ENCODE measurements around the gene CDC123. TPM values are rescaled to one million over a fixed set of nuclear protein-coding genes. Genes with fewer than 3 reads are reported as not detected.

Gene CDC123
- total RNA-seq, 1 experiment from 2014 or later: 132 TPM

- Histone ChIP-seq H3K79me2 (ENCODE audit: insufficient read depth, low read length) (no peaks in the 10 kb centered on the region), H3K4me2 (ENCODE audit: low read length) (no peak overlapping the region), H3K4me1 (ENCODE audit: control insufficient read depth in 1 of 2, insufficient read depth in 2 of 2, low read length in 2 of 2) (no peaks in the 10 kb centered on the region), H2AFZ (ENCODE audit: low read depth, low read length, poor library complexity, severe bottlenecking) (no peak overlapping the region), H3K9ac (ENCODE audit: low read length) (no peak overlapping the region), H3K27ac (ENCODE audit: low read depth, low read length) (no peak overlapping the region), H3K36me3 (ENCODE audit: control insufficient read depth in 1 of 2, insufficient read depth in 2 of 2, low read length in 2 of 2) (peaks cover 2 to 3% of the 10 kb centered on the region in 2 experiments; a peak in 2 of 4 replicates), H3K9me3 (ENCODE audit: control insufficient read depth in 1 of 2, insufficient read depth in 1 of 2, low read depth in 1 of 2, low read length in 2 of 2) (no peaks in the 10 kb centered on the region), H4K20me1 (ENCODE audit: insufficient read depth) (no peaks in the 10 kb centered on the region), H3K4me3 (replicated peaks in 1 of 2; ENCODE audit: low read depth in 1 of 2, low read length in 2 of 2) (no peak overlapping the region), H3K27me3 (ENCODE audit: insufficient read depth, low read length) (no peaks in the 10 kb centered on the region), H3K9me2 (ENCODE audit: insufficient read depth) (no peaks in the 10 kb centered on the region)
- ATAC-seq: no peak
- DNase-seq (ENCODE audit: low read depth, low spot score): no peak
- RAD21 ChIA-PET (ENCODE audit: low non-redundant PET in 1 of 2, low total read pairs in 2 of 2, uncharacterized antibody in 2 of 2, unreplicated experiment in 2 of 2): no interaction called here
- CTCF ChIA-PET: interaction anchor here (1.3 kb wide), 1 partner anchor 456 kb away, joined by 3 read pairs; no protein-coding TSS in a partner anchor
- intact Hi-C loops (cut with micrococcal nuclease): no loop called here
- no peak for TF ChIP-seq SP1 (IDR thresholded peaks at IDR 0.05; ENCODE audit: low read depth)
- TF ChIP-seq JUND (IDR thresholded peaks at IDR 0.05): no peak
- TF ChIP-seq ZBTB33 (IDR thresholded peaks at IDR 0.05; ENCODE audit: extremely low read depth, insufficient replicate concordance, low read length): no peak
- no peak for TF ChIP-seq TCF7L2 (IDR thresholded peaks at IDR 0.05; ENCODE audit: borderline replicate concordance, extremely low read depth, insufficient read depth, insufficient read length)
- TF ChIP-seq CEBPB (IDR thresholded peaks at IDR 0.05; ENCODE audit: low read depth): no peak
- TF ChIP-seq ATF3 (IDR thresholded peaks at IDR 0.05): no peak
- TF ChIP-seq SIN3A (IDR thresholded peaks at IDR 0.05; ENCODE audit: low read depth): no peak
- no peak for TF ChIP-seq ZFX (IDR thresholded peaks at IDR 0.05)
- TF ChIP-seq CBX3 (IDR thresholded peaks at IDR 0.05; ENCODE audit: low read depth): no peak
- no peak for TF ChIP-seq POLR2A (IDR thresholded peaks at IDR 0.05; ENCODE audit: borderline replicate concordance, extremely low read depth, insufficient read depth, insufficient read length)
- no peak for TF ChIP-seq EZH2 (IDR thresholded peaks at IDR 0.05)
- no peak for TF ChIP-seq YY1 (IDR thresholded peaks at IDR 0.05; ENCODE audit: extremely low read depth, insufficient replicate concordance, low read depth, low read length)
- no TSS peak for BruUV-seq (replicated peaks)
- POLR2A ChIA-PET: no interaction called here
Observed at GRCh38 chr10:12255048-12255447, 59.1 kb downstream of the CDC123 start.

Data from HCT116 (cell line).